ENCODE measurements around the gene CCNG2.

CCNG2 gene

GRCh38 chr4:77194366-77194765 is 37.4 kb downstream of the CCNG2 start:
- peak overlapping the region; percentile 82 for H3K27ac Mint-ChIP-seq
- ATAC-seq (ENCODE audit: low read depth): no peak

GRCh38 chr4:77194989-77195388 is 38.0 kb downstream of the CCNG2 start:
- Mint-ChIP-seq H3K27me3 (no peaks in the 10 kb centered on the region), H3K4me1 (peaks cover 23% of the 10 kb centered on the region), H3K9me3 (no peaks in the 10 kb centered on the region), H3K27ac (peak overlapping the region; percentile 82), H3K36me3 (no peaks in the 10 kb centered on the region), H3K4me3 (no peak overlapping the region)
- no peak for DNase-seq (ENCODE audit: low spot score in 2 of 2)
- no peak for ATAC-seq (ENCODE audit: low read depth)

More at GRCh38 chr4:77194366-77194765, 37.4 kb downstream of the CCNG2 start:
- H3K36me3 Mint-ChIP-seq: no peaks in the 10 kb centered on the region
- H3K4me3 Mint-ChIP-seq: peak overlapping the region; percentile 81
- no peak for DNase-seq (ENCODE audit: low spot score in 2 of 2)
- H3K4me1 Mint-ChIP-seq: peaks cover 23% of the 10 kb centered on the region
- no peaks in the 10 kb centered on the region for H3K27me3 Mint-ChIP-seq
- H3K9me3 Mint-ChIP-seq: no peaks in the 10 kb centered on the region

- peak overlapping the region; percentile 35 for H3K27ac Mint-ChIP-seq
- ATAC-seq (ENCODE audit: low read depth) (peak; percentile 43), DNase-seq (ENCODE audit: low spot score in 2 of 2) (peak; percentile 13 to 25)
- no peak overlapping the region for H3K4me3 Mint-ChIP-seq
- H3K36me3 Mint-ChIP-seq: no peaks in the 10 kb centered on the region
- H3K27me3 Mint-ChIP-seq: no peaks in the 10 kb centered on the region
- H3K9me3 Mint-ChIP-seq: no peaks in the 10 kb centered on the region
- peaks cover 23% of the 10 kb centered on the region for H3K4me1 Mint-ChIP-seq
Measured at GRCh38 chr4:77196866-77197265, 39.9 kb downstream of the CCNG2 start.

- ATAC-seq (ENCODE audit: low read depth) (no peak), DNase-seq (ENCODE audit: low spot score in 2 of 2) (no peak)
- Mint-ChIP-seq H3K4me3 (no peak overlapping the region), H3K27me3 (no peaks in the 10 kb centered on the region), H3K36me3 (no peaks in the 10 kb centered on the region), H3K4me1 (peaks cover 23% of the 10 kb centered on the region), H3K27ac (peak overlapping the region; percentile 35), H3K9me3 (no peaks in the 10 kb centered on the region)
Measured at GRCh38 chr4:77197361-77197760, 40.4 kb downstream of the CCNG2 start.

- H3K27me3 Mint-ChIP-seq: no peaks in the 10 kb centered on the region
- no peak overlapping the region for H3K4me3 Mint-ChIP-seq
- peaks cover 23% of the 10 kb centered on the region for H3K4me1 Mint-ChIP-seq
- H3K9me3 Mint-ChIP-seq: no peaks in the 10 kb centered on the region
- H3K36me3 Mint-ChIP-seq: no peaks in the 10 kb centered on the region
- ATAC-seq (ENCODE audit: low read depth) (no peak), DNase-seq (ENCODE audit: low spot score in 2 of 2) (no peak)
- no peak overlapping the region for H3K27ac Mint-ChIP-seq
Measured at GRCh38 chr4:77197831-77198230, 40.8 kb downstream of the CCNG2 start.

- Mint-ChIP-seq H3K9me3 (no peaks in the 10 kb centered on the region), H3K36me3 (no peaks in the 10 kb centered on the region), H3K4me3 (no peak overlapping the region), H3K27me3 (no peaks in the 10 kb centered on the region), H3K4me1 (peaks cover 20% of the 10 kb centered on the region), H3K27ac (no peak overlapping the region)
- DNase-seq (ENCODE audit: low spot score in 2 of 2) (no peak), ATAC-seq (ENCODE audit: low read depth) (no peak)
Measured at GRCh38 chr4:77199276-77199675, 42.3 kb downstream of the CCNG2 start.

- ATAC-seq (ENCODE audit: low read depth) (no peak), DNase-seq (ENCODE audit: low spot score in 2 of 2) (no peak)
- Mint-ChIP-seq H3K9me3 (no peaks in the 10 kb centered on the region), H3K27me3 (no peaks in the 10 kb centered on the region), H3K36me3 (no peaks in the 10 kb centered on the region), H3K4me3 (no peak overlapping the region), H3K27ac (no peak overlapping the region), H3K4me1 (peaks cover 16% of the 10 kb centered on the region)
Measured at GRCh38 chr4:77199701-77200100, 42.7 kb downstream of the CCNG2 start.

- Mint-ChIP-seq H3K36me3 (no peaks in the 10 kb centered on the region), H3K9me3 (no peaks in the 10 kb centered on the region), H3K27ac (no peak overlapping the region), H3K4me3 (no peak overlapping the region), H3K27me3 (peaks cover 3% of the 10 kb centered on the region), H3K4me1 (peaks cover 10% of the 10 kb centered on the region)
- DNase-seq (ENCODE audit: low spot score in 2 of 2): no peak
- no peak for ATAC-seq (ENCODE audit: low read depth)
Measured at GRCh38 chr4:77201343-77201742, 44.3 kb downstream of the CCNG2 start.

- H3K9me3 Mint-ChIP-seq: no peaks in the 10 kb centered on the region
- H3K4me1 Mint-ChIP-seq: peaks cover 6% of the 10 kb centered on the region
- no peaks in the 10 kb centered on the region for H3K36me3 Mint-ChIP-seq
- H3K4me3 Mint-ChIP-seq: no peak overlapping the region
- peaks cover 3% of the 10 kb centered on the region for H3K27me3 Mint-ChIP-seq
- DNase-seq (ENCODE audit: low spot score in 2 of 2) (no peak), ATAC-seq (ENCODE audit: low read depth) (no peak)
- no peak overlapping the region for H3K27ac Mint-ChIP-seq
Measured at GRCh38 chr4:77201857-77202256, 44.9 kb downstream of the CCNG2 start.

- DNase-seq (ENCODE audit: low spot score in 2 of 2) (no peak), ATAC-seq (ENCODE audit: low read depth) (no peak)
- Mint-ChIP-seq H3K9me3 (no peaks in the 10 kb centered on the region), H3K36me3 (no peaks in the 10 kb centered on the region), H3K4me1 (peaks cover 4% of the 10 kb centered on the region), H3K27me3 (peaks cover 3% of the 10 kb centered on the region), H3K27ac (no peak overlapping the region), H3K4me3 (no peak overlapping the region)
Measured at GRCh38 chr4:77202491-77202890, 45.5 kb downstream of the CCNG2 start.

GRCh38 chr4:77203380-77204197 is 46.6 kb downstream of the CCNG2 start:
- ATAC-seq (ENCODE audit: low read depth) (peak; percentile 89), DNase-seq (ENCODE audit: low spot score in 2 of 2) (peak; percentile 74 to 77)
- H3K4me1 Mint-ChIP-seq: no peaks in the 10 kb centered on the region
- H3K4me3 Mint-ChIP-seq: no peak overlapping the region
- H3K27ac Mint-ChIP-seq: no peak overlapping the region
- H3K27me3 Mint-ChIP-seq: peaks cover 3% of the 10 kb centered on the region
- no peaks in the 10 kb centered on the region for H3K36me3 Mint-ChIP-seq
- H3K9me3 Mint-ChIP-seq: no peaks in the 10 kb centered on the region

- no peak overlapping the region for H3K27ac Mint-ChIP-seq
- no peak for DNase-seq (ENCODE audit: low spot score in 2 of 2)
- no peak for ATAC-seq (ENCODE audit: low read depth)
- H3K4me1 Mint-ChIP-seq: no peaks in the 10 kb centered on the region
- H3K4me3 Mint-ChIP-seq: no peak overlapping the region
- H3K9me3 Mint-ChIP-seq: no peaks in the 10 kb centered on the region
- no peaks in the 10 kb centered on the region for H3K36me3 Mint-ChIP-seq
- peaks cover 3% of the 10 kb centered on the region for H3K27me3 Mint-ChIP-seq
Measured at GRCh38 chr4:77204621-77205020, 47.6 kb downstream of the CCNG2 start.

- peaks cover 3% of the 10 kb centered on the region for H3K27me3 Mint-ChIP-seq
Measured at GRCh38 chr4:77209012-77209411, 52.0 kb downstream of the CCNG2 start.

GRCh38 chr4:77209936-77210335 is 52.9 kb downstream of the CCNG2 start:
- no peaks in the 10 kb centered on the region for H3K9me3 Mint-ChIP-seq
- H3K4me1 Mint-ChIP-seq: no peaks in the 10 kb centered on the region
- no peak overlapping the region for H3K4me3 Mint-ChIP-seq
- peaks cover 3% of the 10 kb centered on the region for H3K27me3 Mint-ChIP-seq
- DNase-seq (ENCODE audit: low spot score in 2 of 2): no peak
- no peak overlapping the region for H3K27ac Mint-ChIP-seq
- H3K36me3 Mint-ChIP-seq: peaks cover 2% of the 10 kb centered on the region
- no peak for ATAC-seq (ENCODE audit: low read depth)

More at GRCh38 chr4:77209012-77209411, 52.0 kb downstream of the CCNG2 start:
- no peak for DNase-seq (ENCODE audit: low spot score in 2 of 2)
- ATAC-seq (ENCODE audit: low read depth): no peak
- Mint-ChIP-seq H3K4me3 (no peak overlapping the region), H3K4me1 (no peaks in the 10 kb centered on the region), H3K27ac (no peak overlapping the region), H3K36me3 (peaks cover 2% of the 10 kb centered on the region), H3K9me3 (no peaks in the 10 kb centered on the region)

GRCh38 chr4:77215107-77215506 is 58.1 kb downstream of the CCNG2 start:
- DNase-seq (ENCODE audit: low spot score in 2 of 2) (no peak), ATAC-seq (ENCODE audit: low read depth) (no peak)
- Mint-ChIP-seq H3K9me3 (no peaks in the 10 kb centered on the region), H3K4me3 (no peak overlapping the region), H3K27me3 (no peaks in the 10 kb centered on the region), H3K36me3 (peaks cover 4% of the 10 kb centered on the region), H3K27ac (no peak overlapping the region), H3K4me1 (no peaks in the 10 kb centered on the region)
